Skeletal muscle tissue (tissue), 4 donors: ENCODE measurements around the gene BSN. TPM values are rescaled to one million over a fixed set of nuclear protein-coding genes. Genes with fewer than 3 reads are reported as not detected.

Experiments
- H3K27ac ChIP-seq: one replicate; pipeline ENCODE4 v1.7.0; 2013; ENCODE audit warnings: mild to moderate bottlenecking, low read depth, low read length, inconsistent platforms
- H3K27me3 ChIP-seq, 3 donors: one replicate each; pipeline ENCODE4 v1.7.0; 2013; ENCODE audit warnings: low read length in 3 of 3; ENCODE audit not compliant: control insufficient read depth in 3 of 3, insufficient read depth in 3 of 3
- H3K36me3 ChIP-seq, 3 donors: one replicate each; pipeline ENCODE4 v1.7.0; 2013; ENCODE audit warnings: low read length in 3 of 3; ENCODE audit not compliant: control insufficient read depth in 3 of 3, insufficient read depth in 3 of 3
- H3K4me1 ChIP-seq, 3 donors: one replicate each; pipeline ENCODE4 v1.7.0; 2013; ENCODE audit warnings: low read length in 3 of 3, mild to moderate bottlenecking in 3 of 3; ENCODE audit not compliant: control insufficient read depth in 3 of 3, insufficient read depth in 3 of 3
- H3K4me3 ChIP-seq, 3 donors: one replicate each; pipeline ENCODE4 v1.7.0; 2013; ENCODE audit warnings: low read length in 3 of 3
- H3K9ac ChIP-seq, 3 donors: one replicate each; pipeline ENCODE4 v1.7.0; 2013; ENCODE audit warnings: low read length in 3 of 3, mild to moderate bottlenecking in 3 of 3, moderate library complexity in 2 of 3, low read depth in 1 of 3
- H3K9me3 ChIP-seq, 3 donors: one replicate each; pipeline ENCODE4 v1.7.0; 2013; ENCODE audit warnings: low read length in 3 of 3; ENCODE audit not compliant: control insufficient read depth in 3 of 3
- total RNA-seq: library from RNA; depleted of rRNA; stranded (reverse); fragments of >200 nt; gene quantifications from one replicate; pipeline ENCODE4 v1.2.3, GENCODE V29; 2014
- donor health status: Osteomylitis.

BSN gene
- total RNA-seq, 1 donor from 2014 or later = under 0.01 TPM

- Histone ChIP-seq H3K4me3 (no peak overlapping the region), H3K27me3 (peaks cover 0 to 14% (median 4%) of the 10 kb centered on the region in 3 donors), H3K9me3 (no peaks in the 10 kb centered on the region), H3K9ac (no peak overlapping the region), H3K4me1 (peaks cover 0 to 4% (median 2%) of the 10 kb centered on the region in 3 donors), H3K27ac (no peak overlapping the region), H3K36me3 (no peaks in the 10 kb centered on the region)
Measured at GRCh38 chr3:49655731-49656285, 101.5 kb downstream of the BSN start.

- Histone ChIP-seq H3K4me3 (peak overlapping the region in 1 of 3 donors; percentile 6), H3K4me1 (peaks cover 0 to 4% (median 2%) of the 10 kb centered on the region in 3 donors), H3K9me3 (no peaks in the 10 kb centered on the region), H3K27ac (no peak overlapping the region), H3K36me3 (no peaks in the 10 kb centered on the region), H3K27me3 (peaks cover 0 to 17% (median 4%) of the 10 kb centered on the region in 3 donors), H3K9ac (peak overlapping the region in 1 of 3 donors; percentile 25)
Measured at GRCh38 chr3:49656541-49657112, 102.3 kb downstream of the BSN start.

GRCh38 chr3:49657208-49657915 lies 103.1 kb downstream of the BSN start:
- Histone ChIP-seq H3K4me1 (peaks cover 0 to 4% (median 2%) of the 10 kb centered on the region in 3 donors), H3K27ac (no peak overlapping the region), H3K9ac (peak overlapping the region in 1 of 3 donors; percentile 25), H3K27me3 (peaks cover 0 to 17% (median 4%) of the 10 kb centered on the region in 3 donors), H3K9me3 (no peaks in the 10 kb centered on the region), H3K36me3 (no peaks in the 10 kb centered on the region), H3K4me3 (no peak overlapping the region)

GRCh38 chr3:49658711-49659110 lies 104.4 kb downstream of the BSN start:
- H3K4me3 ChIP-seq = no peak overlapping the region
- no peak overlapping the region for H3K27ac ChIP-seq
- H3K4me1 ChIP-seq = peaks cover 0 to 4% (median 2%) of the 10 kb centered on the region in 3 donors
- H3K9ac ChIP-seq = no peak overlapping the region
- H3K27me3 ChIP-seq = peaks cover 0 to 17% (median 4%) of the 10 kb centered on the region in 3 donors
- H3K9me3 ChIP-seq = no peaks in the 10 kb centered on the region
- no peaks in the 10 kb centered on the region for H3K36me3 ChIP-seq

- Histone ChIP-seq H3K4me1 (peaks cover 0 to 4% (median 2%) of the 10 kb centered on the region in 3 donors), H3K4me3 (no peak overlapping the region), H3K27me3 (peaks cover 0 to 17% (median 4%) of the 10 kb centered on the region in 3 donors), H3K9ac (no peak overlapping the region), H3K36me3 (no peaks in the 10 kb centered on the region), H3K27ac (no peak overlapping the region), H3K9me3 (no peaks in the 10 kb centered on the region)
Measured at GRCh38 chr3:49659756-49660155, 105.5 kb downstream of the BSN start.

GRCh38 chr3:49661281-49661680 lies 107.0 kb downstream of the BSN start:
- Histone ChIP-seq H3K9ac (no peak overlapping the region), H3K4me1 (peaks cover 0 to 4% (median 2%) of the 10 kb centered on the region in 3 donors), H3K4me3 (no peak overlapping the region), H3K27me3 (peaks cover 0 to 26% (median 4%) of the 10 kb centered on the region in 3 donors), H3K9me3 (no peaks in the 10 kb centered on the region), H3K27ac (no peak overlapping the region), H3K36me3 (no peaks in the 10 kb centered on the region)

GRCh38 chr3:49662021-49662420 lies 107.7 kb downstream of the BSN start:
- Histone ChIP-seq H3K36me3 (no peaks in the 10 kb centered on the region), H3K9ac (no peak overlapping the region), H3K27me3 (peaks cover 0 to 19% (median 4%) of the 10 kb centered on the region in 3 donors), H3K4me3 (no peak overlapping the region), H3K4me1 (peaks cover 0 to under 1% (median 0%) of the 10 kb centered on the region in 3 donors), H3K9me3 (no peaks in the 10 kb centered on the region), H3K27ac (no peak overlapping the region)

GRCh38 chr3:49662720-49663413 lies 108.6 kb downstream of the BSN start:
- H3K27me3 ChIP-seq = peaks cover 4 to 16% (median 8%) of the 10 kb centered on the region in 3 donors
- H3K4me3 ChIP-seq = no peak overlapping the region
- no peak overlapping the region for H3K9ac ChIP-seq
- H3K36me3 ChIP-seq = no peaks in the 10 kb centered on the region
- no peaks in the 10 kb centered on the region for H3K9me3 ChIP-seq
- no peak overlapping the region for H3K27ac ChIP-seq
- H3K4me1 ChIP-seq = no peaks in the 10 kb centered on the region

GRCh38 chr3:49663831-49664230 lies 109.6 kb downstream of the BSN start:
- Histone ChIP-seq H3K27ac (no peak overlapping the region), H3K4me3 (no peak overlapping the region), H3K4me1 (peaks cover 0 to 2% (median 0%) of the 10 kb centered on the region in 3 donors), H3K27me3 (peaks cover 6 to 22% (median 9%) of the 10 kb centered on the region in 3 donors), H3K36me3 (no peaks in the 10 kb centered on the region), H3K9ac (no peak overlapping the region), H3K9me3 (no peaks in the 10 kb centered on the region)
